Coronary artery (tissue), 2 donors: ENCODE results near the gene COL5A1.
A peak's percentile ranks its signal among the peaks of the same experiment; 100 is the strongest.

Experiments used
- DNase-seq: peaks from one replicate; pipeline ENCODE4 v3.0.0-alpha.2; 2017; ENCODE audit warnings: low spot score
- H3K27ac ChIP-seq, 2 donors: fragments of 200-600 bp; sonication (generic); one replicate each; pipeline ENCODE4 v1.5.1; 2016 to 2019
- H3K4me3 ChIP-seq: fragments of 200-600 bp; sonication (generic); 2 replicates; pipeline ENCODE4 v1.5.1; 2016; ENCODE audit warnings: mild to moderate bottlenecking, moderate library complexity
- CTCF ChIP-seq: fragments of 200-600 bp; sonication (generic); IDR thresholded peaks from one replicate; pipeline ENCODE4 v1.5.1; 2019; ENCODE audit warnings: antibody characterized with exemption

Gene COL5A1

GRCh38 chr9:134641173-134641989, at the start of gene COL5A1:
TSS of gene COL5A1 (plus strand) at chr9:134641803. CDS start at chr9:134642188, 385 bp downstream.
- DNase-seq = peak; percentile 95
- H3K4me3 ChIP-seq = peak within 1 kb of the TSS; percentile 84
- H3K27ac ChIP-seq = peak within 1 kb of the TSS; percentile 94 to 98
- TF ChIP-seq CTCF = no peak

GRCh38 chr9:134592018-134592818, 49.4 kb upstream of the COL5A1 start:
- no peak for TF ChIP-seq CTCF
- peak overlapping the region in 1 of 2 donors; percentile 63 for H3K27ac ChIP-seq
- peak; percentile 77 for DNase-seq
- H3K4me3 ChIP-seq = no peak overlapping the region

GRCh38 chr9:134592819-134593200, 48.8 kb upstream of the COL5A1 start:
- no peak for DNase-seq
- no peak overlapping the region for H3K27ac ChIP-seq
- no peak for TF ChIP-seq CTCF
- H3K4me3 ChIP-seq = no peak overlapping the region

GRCh38 chr9:134593286-134594077, 48.1 kb upstream of the COL5A1 start:
- H3K4me3 ChIP-seq = no peak overlapping the region
- H3K27ac ChIP-seq = no peak overlapping the region
- TF ChIP-seq CTCF = no peak
- DNase-seq = peak; percentile 60

- peak; percentile 65 for DNase-seq
- no peak overlapping the region for H3K4me3 ChIP-seq
- no peak for TF ChIP-seq CTCF
- no peak overlapping the region for H3K27ac ChIP-seq
Measured at GRCh38 chr9:134594078-134594941, 47.3 kb upstream of the COL5A1 start.

- Histone ChIP-seq H3K4me3 (no peak overlapping the region), H3K27ac (no peak overlapping the region)
- no peak for TF ChIP-seq CTCF
- peak; percentile 35 for DNase-seq
Measured at GRCh38 chr9:134595014-134595413, 46.6 kb upstream of the COL5A1 start.
